ENCODE measurements around the gene POGK. TPM values are rescaled to one million over a fixed set of nuclear protein-coding genes. Genes with fewer than 3 reads are reported as not detected.
A peak's percentile ranks its signal among the peaks of the same experiment; 100 is the strongest.
"Not testable (repeated sequence)": the region's sequence is repeated elsewhere in the genome, so short reads cannot be mapped to it uniquely, and the experiment has no call there.

The POGK gene
- total RNA-seq, 2 experiments from 2014 or later, result 43.0 to 43.1 TPM

DNA sequence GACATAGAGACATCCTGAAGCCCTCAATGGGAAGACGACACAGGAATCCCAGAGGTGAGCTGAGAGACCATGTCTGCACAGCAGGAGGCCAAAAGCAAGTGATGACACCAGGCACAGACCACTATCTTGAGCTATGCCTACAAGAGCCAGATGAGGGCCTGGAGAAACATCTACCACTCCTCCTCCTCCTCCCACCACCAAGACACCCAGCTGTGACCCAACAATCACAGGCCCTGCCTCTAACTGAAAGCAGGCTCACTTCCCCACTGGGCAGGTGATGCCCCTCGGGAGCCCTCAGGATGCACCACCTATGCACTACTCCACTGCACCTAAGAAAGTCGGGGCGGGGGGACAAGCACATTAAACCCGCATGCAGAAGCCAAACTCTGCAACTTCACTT, 20.3 kb downstream of the POGK start:
- intact Hi-C loops (cut with micrococcal nuclease), result loop anchor here (10.0 kb wide), 1 partner anchor 1095 kb away; the partner anchor contains the start of gene TMCO1
- Mint-ChIP-seq H3K27ac (peak overlapping the region; percentile 9), H3K36me3 (peaks cover 37% of the 10 kb centered on the region), H3K4me3 (no peak overlapping the region), H3K27me3 (no peaks in the 10 kb centered on the region), H3K9me3 (no peaks in the 10 kb centered on the region), H3K4me1 (ENCODE audit: low read depth) (peaks cover 14% of the 10 kb centered on the region)
- POLR2A ChIA-PET, result no interaction called here
- CTCF ChIA-PET, result no interaction called here
- no peak for DNase-seq

- Mint-ChIP-seq H3K36me3 (peaks cover 29% of the 10 kb centered on the region), H3K27ac (no peak overlapping the region), H3K27me3 (no peaks in the 10 kb centered on the region), H3K9me3 (no peaks in the 10 kb centered on the region), H3K4me3 (no peak overlapping the region), H3K4me1 (ENCODE audit: low read depth) (peaks cover 27% of the 10 kb centered on the region)
- no peak for DNase-seq
- ChIA-PET CTCF (no interaction called here), POLR2A (no interaction called here)
- intact Hi-C loops (cut with micrococcal nuclease), result no loop called here
These were observed 26.7 kb downstream of the POGK start for GRCh38 chr1:166865926-166866325.

DNA sequence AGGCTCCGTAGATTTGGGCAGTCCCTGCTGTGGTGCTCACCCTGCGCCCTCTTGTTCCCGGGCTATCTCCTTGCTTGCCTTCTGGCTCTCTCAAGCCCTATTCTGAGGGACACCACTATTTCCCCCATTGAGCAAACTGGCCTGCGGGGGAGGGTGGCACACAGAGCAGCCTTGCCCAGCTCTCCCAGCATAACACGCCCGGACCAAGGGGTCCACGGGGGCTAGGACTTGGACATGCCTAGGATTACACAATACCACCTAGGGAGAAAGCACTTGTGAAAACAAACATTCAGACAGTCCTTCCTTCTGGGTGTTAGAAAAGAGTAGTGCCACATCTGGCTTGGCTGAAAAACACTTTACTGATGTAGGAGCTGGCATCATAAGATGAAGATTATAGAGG, 29.4 kb downstream of the POGK start:
- no peak for DNase-seq
- H3K4me3 Mint-ChIP-seq, result no peak overlapping the region
- H3K27ac Mint-ChIP-seq, result peak overlapping the region; percentile 64
- POLR2A ChIA-PET, result interaction anchor here (1.4 kb wide), 1 partner anchor 24 kb away, joined by 3 read pairs; no protein-coding TSS in a partner anchor
- CTCF ChIA-PET, result interaction anchor here (1.0 to 1.4 kb wide), 3 partner anchors 41 to 198 kb away, joined by 4 to 6 read pairs (median 6); no protein-coding TSS in a partner anchor
- H3K9me3 Mint-ChIP-seq, result no peaks in the 10 kb centered on the region
- intact Hi-C loops (cut with micrococcal nuclease), result no loop called here
- H3K36me3 Mint-ChIP-seq, result peaks cover 23% of the 10 kb centered on the region
- H3K27me3 Mint-ChIP-seq, result no peaks in the 10 kb centered on the region
- peaks cover 41% of the 10 kb centered on the region for H3K4me1 Mint-ChIP-seq (ENCODE audit: low read depth)

GRCh38 chr1:166869318-166870099, 30.2 kb downstream of the POGK start:
- intact Hi-C loops (cut with micrococcal nuclease), result loop anchor here (10.0 kb wide), 1 partner anchor 385 kb away; no protein-coding TSS in a partner anchor
- Mint-ChIP-seq H3K4me3 (no peak overlapping the region), H3K36me3 (peaks cover 22% of the 10 kb centered on the region), H3K27me3 (no peaks in the 10 kb centered on the region), H3K4me1 (ENCODE audit: low read depth) (peaks cover 46% of the 10 kb centered on the region), H3K27ac (peak overlapping the region; percentile 39), H3K9me3 (no peaks in the 10 kb centered on the region)
- ChIA-PET POLR2A (interaction anchor here (0.6 to 1.4 kb wide), 3 partner anchors 24 to 46 kb away, joined by 3 to 9 read pairs (median 5); no protein-coding TSS in a partner anchor), CTCF (interaction anchor here (0.6 to 1.4 kb wide), 5 partner anchors 36 to 947 kb away, joined by 3 to 6 read pairs (median 4); no protein-coding TSS in a partner anchor)
- DNase-seq, result no peak

GRCh38 chr1:166870584-166870983, 31.3 kb downstream of the POGK start:
- no peak for DNase-seq
- ChIA-PET POLR2A (interaction anchor here (1.4 kb wide), 1 partner anchor 19 kb away, joined by 4 read pairs; no protein-coding TSS in a partner anchor), CTCF (no interaction called here)
- peaks cover 56% of the 10 kb centered on the region for H3K4me1 Mint-ChIP-seq (ENCODE audit: low read depth)
- peaks cover 22% of the 10 kb centered on the region for H3K36me3 Mint-ChIP-seq
- H3K27ac Mint-ChIP-seq, result no peak overlapping the region
- no peaks in the 10 kb centered on the region for H3K9me3 Mint-ChIP-seq
- intact Hi-C loops (cut with micrococcal nuclease), result loop anchor here (10.0 kb wide), 1 partner anchor 386 kb away; no protein-coding TSS in a partner anchor
- no peak overlapping the region for H3K4me3 Mint-ChIP-seq
- H3K27me3 Mint-ChIP-seq, result no peaks in the 10 kb centered on the region

GRCh38 chr1:166874464-166874863, 35.2 kb downstream of the POGK start:
- intact Hi-C loops (cut with micrococcal nuclease), result loop anchor here (10.0 kb wide), 1 partner anchor 390 kb away; no protein-coding TSS in a partner anchor
- no peak overlapping the region for H3K27ac Mint-ChIP-seq
- peaks cover 58% of the 10 kb centered on the region for H3K4me1 Mint-ChIP-seq (ENCODE audit: low read depth)
- POLR2A ChIA-PET, result no interaction called here
- no peak overlapping the region for H3K4me3 Mint-ChIP-seq
- peaks cover 17% of the 10 kb centered on the region for H3K36me3 Mint-ChIP-seq
- CTCF ChIA-PET, result no interaction called here
- H3K9me3 Mint-ChIP-seq, result peaks cover 6% of the 10 kb centered on the region
- no peaks in the 10 kb centered on the region for H3K27me3 Mint-ChIP-seq
- no peak for DNase-seq

GRCh38 chr1:166875302-166875733, 36.0 kb downstream of the POGK start:
- H3K36me3 Mint-ChIP-seq, result peaks cover 17% of the 10 kb centered on the region
- H3K4me1 Mint-ChIP-seq (ENCODE audit: low read depth), result peaks cover 51% of the 10 kb centered on the region
- H3K27me3 Mint-ChIP-seq, result no peaks in the 10 kb centered on the region
- peak overlapping the region; percentile 96 for H3K4me3 Mint-ChIP-seq
- peak overlapping the region; percentile 83 for H3K27ac Mint-ChIP-seq
- intact Hi-C loops (cut with micrococcal nuclease), result loop anchor here (5.0 to 10.0 kb wide), 2 partner anchors 391 to 1062 kb away; partner anchors contain the start of genes DCAF6 and MPC2
- DNase-seq, result no peak
- ChIA-PET CTCF (interaction anchor here (1.0 to 2.2 kb wide), 9 partner anchors 10 to 345 kb away, joined by 3 to 18 read pairs (median 3); partner anchors contain the start of gene POU2F1), POLR2A (interaction anchor here (0.7 to 1.6 kb wide), 5 partner anchors 17 to 216 kb away, joined by 3 to 9 read pairs (median 5); partner anchors contain the start of gene POGK)
- H3K9me3 Mint-ChIP-seq, result peaks cover 6% of the 10 kb centered on the region

- peak; percentile 100 for DNase-seq
- peaks cover 17% of the 10 kb centered on the region for H3K36me3 Mint-ChIP-seq
- intact Hi-C loops (cut with micrococcal nuclease), result loop anchor here (1.0 to 10.0 kb wide), 7 partner anchors 35 to 1061 kb away; partner anchors contain the start of genes DCAF6, ILDR2, MPC2 and POGK
These were observed 36.7 kb downstream of the POGK start, which contains the start of gene TADA1 for GRCh38 chr1:166875734-166876539. TSS of gene TADA1 (minus strand) at chr1:166876264. CDS start at chr1:166876233, 31 bp downstream.

DNA sequence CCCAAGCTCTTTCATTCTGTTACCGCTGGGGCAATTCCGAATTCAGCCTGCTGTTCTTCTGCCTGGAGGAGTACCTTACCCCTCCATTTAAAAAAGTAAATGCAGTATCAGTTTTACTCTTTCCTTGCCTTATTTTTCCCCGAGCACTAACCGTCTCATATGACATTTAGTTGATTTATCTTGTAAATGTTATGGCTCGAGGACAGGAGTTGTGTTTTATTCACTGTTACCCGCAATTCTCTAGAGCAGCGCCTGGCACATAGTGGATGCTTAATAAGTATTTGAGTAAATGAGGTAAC, 37.2 kb downstream of the POGK start:
- POLR2A ChIA-PET, result interaction anchor here (0.9 to 1.6 kb wide), 5 partner anchors 18 to 38 kb away, joined by 3 to 9 read pairs (median 5); partner anchors contain the start of gene POGK
- peaks cover 17% of the 10 kb centered on the region for H3K36me3 Mint-ChIP-seq
- H3K4me1 Mint-ChIP-seq (ENCODE audit: low read depth), result peaks cover 42% of the 10 kb centered on the region
- CTCF ChIA-PET, result interaction anchor here (0.8 to 2.2 kb wide), 10 partner anchors 8 to 344 kb away, joined by 3 to 18 read pairs (median 3); partner anchors contain the start of genes POGK and POU2F1
- peak overlapping the region; percentile 97 for H3K27ac Mint-ChIP-seq
- H3K4me3 Mint-ChIP-seq, result peak overlapping the region; percentile 96
- intact Hi-C loops (cut with micrococcal nuclease), result loop anchor here (1.0 to 10.0 kb wide), 7 partner anchors 34 to 1061 kb away; partner anchors contain the start of genes DCAF6, ILDR2, MPC2 and POGK
- H3K27me3 Mint-ChIP-seq, result no peaks in the 10 kb centered on the region
- H3K9me3 Mint-ChIP-seq, result peaks cover 6% of the 10 kb centered on the region
- no peak for DNase-seq

More at GRCh38 chr1:166875734-166876539, 36.7 kb downstream of the POGK start, which contains the start of gene TADA1:
- peak within 1 kb of the TSS; percentile 96 for H3K4me3 Mint-ChIP-seq
- CTCF ChIA-PET, result interaction anchor here (0.8 to 2.2 kb wide), 10 partner anchors 9 to 345 kb away, joined by 3 to 18 read pairs (median 3); partner anchors contain the start of genes POGK and POU2F1
- peak within 1 kb of the TSS; percentile 97 for H3K27ac Mint-ChIP-seq
- peaks cover 47% of the 10 kb centered on the region for H3K4me1 Mint-ChIP-seq (ENCODE audit: low read depth)
- POLR2A ChIA-PET, result interaction anchor here (0.7 to 1.6 kb wide), 6 partner anchors 17 to 215 kb away, joined by 3 to 9 read pairs (median 4); partner anchors contain the start of gene POGK
- H3K27me3 Mint-ChIP-seq, result no peaks in the 10 kb centered on the region
- H3K9me3 Mint-ChIP-seq, result peaks cover 6% of the 10 kb centered on the region

DNA sequence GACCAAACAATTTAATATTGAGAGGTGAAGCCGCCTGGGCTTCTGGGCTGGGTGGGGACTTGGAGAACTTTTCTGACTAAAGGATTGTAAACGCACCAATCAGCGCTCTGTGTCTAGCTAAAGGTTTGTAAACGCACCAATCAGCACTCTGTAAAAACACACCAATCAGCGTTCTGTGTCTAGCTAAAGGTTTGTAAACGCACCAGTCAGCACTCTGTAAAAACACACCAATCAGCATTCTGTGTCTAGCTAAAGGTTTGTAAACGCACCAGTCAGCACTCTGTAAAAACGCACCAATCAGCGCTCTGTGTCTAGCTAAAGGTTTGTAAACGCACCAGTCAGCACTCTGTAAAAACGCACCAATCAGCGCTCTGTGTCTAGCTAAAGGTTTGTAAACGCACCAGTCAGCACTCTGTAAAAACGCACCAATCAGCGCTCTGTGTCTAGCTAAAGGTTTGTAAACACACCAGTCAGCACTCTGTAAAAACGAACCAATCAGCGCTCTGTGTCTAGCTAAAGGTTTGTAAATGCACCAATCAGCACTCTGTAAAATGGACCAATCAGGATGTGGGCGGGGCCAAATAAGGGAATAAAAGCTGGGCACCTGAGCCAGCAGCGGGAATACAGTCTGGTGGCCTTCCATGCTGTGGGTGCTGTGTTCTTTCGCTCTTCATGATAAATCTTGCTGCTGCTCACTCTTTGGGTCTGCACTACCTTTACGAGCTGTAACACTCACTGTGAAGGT, 39.1 kb downstream of the POGK start:
- DNase-seq, H3K4me3 Mint-ChIP-seq, H3K9me3 Mint-ChIP-seq, H3K27me3 Mint-ChIP-seq, POLR2A ChIA-PET, H3K27ac Mint-ChIP-seq: not testable (repeated sequence)
- peaks cover 30% of the 10 kb centered on the region for H3K4me1 Mint-ChIP-seq (ENCODE audit: low read depth)
- peaks cover 13% of the 10 kb centered on the region for H3K36me3 Mint-ChIP-seq
- CTCF ChIA-PET, result interaction anchor here (0.7 to 2.2 kb wide), 3 partner anchors 32 to 180 kb away, joined by 3 to 7 read pairs (median 6); no protein-coding TSS in a partner anchor
- intact Hi-C loops (cut with micrococcal nuclease), result loop anchor here (5.0 to 10.0 kb wide), 2 partner anchors 394 to 1059 kb away; partner anchors contain the start of genes DCAF6 and MPC2
